ENCODE measurements around the gene SRPK1. TPM values are rescaled to one million over a fixed set of nuclear protein-coding genes. Genes with fewer than 3 reads are reported as not detected.

SRPK1 gene
- total and polyA plus RNA-seq, 10 of the 15 experiments (the other 5 are each of a cell fraction or from before 2014, with no cell fraction given), result 47.4 to 112 (median 85.8) TPM

DNA sequence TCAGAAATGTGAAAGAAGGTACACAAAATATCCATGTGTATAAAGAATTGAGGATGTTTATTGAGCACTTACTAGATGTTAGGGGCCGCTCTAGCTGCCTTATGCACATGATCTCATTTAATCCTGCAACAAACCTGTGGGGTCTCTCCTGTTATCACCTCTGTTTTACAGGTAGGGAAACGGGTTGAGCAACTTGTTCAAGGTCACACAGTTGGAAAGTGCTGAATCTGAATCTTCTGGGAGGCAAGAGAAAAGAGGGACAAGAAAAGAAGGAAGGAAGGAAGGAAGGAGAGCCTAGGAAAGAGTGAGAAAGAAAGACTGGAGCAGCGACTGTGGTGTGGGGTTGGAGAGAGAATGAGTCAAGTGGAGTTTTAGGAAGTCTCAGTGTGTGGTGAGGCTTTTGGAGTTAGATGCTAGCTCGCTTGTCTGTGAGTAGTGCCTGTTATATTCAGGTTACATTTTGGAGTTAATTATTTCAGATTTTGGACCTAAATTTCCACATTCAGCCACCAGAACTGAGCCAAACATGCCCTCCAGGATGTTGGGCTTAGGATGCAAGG, 132.4 kb downstream of the SRPK1 start:
- no peaks in the 10 kb centered on the region for H3K79me2 ChIP-seq (ENCODE audit: control insufficient read depth, insufficient read depth, low read length)
- ChIA-PET SMC1A (ENCODE audit: uncharacterized antibody, unreplicated experiment) (no interaction called here), RAD21 (ENCODE audit: unreplicated experiment) (no interaction called here), POLR2A (no interaction called here), CTCF (no interaction called here)
- no peaks in the 10 kb centered on the region for H4K20me1 ChIP-seq (ENCODE audit: control insufficient read depth, insufficient read depth)
- no peaks in the 10 kb centered on the region for H3K36me3 ChIP-seq (ENCODE audit: control insufficient read depth in 2 of 2, insufficient read depth in 2 of 2, low read length in 1 of 2)
- no peaks in the 10 kb centered on the region for H3K4me1 ChIP-seq (ENCODE audit: control insufficient read depth, insufficient read depth, low read length)
- no peak overlapping the region for H3K4me2 ChIP-seq (ENCODE audit: control insufficient read depth, insufficient read depth)
- intact Hi-C loops (cut with micrococcal nuclease; ENCODE audit: unreplicated experiment), result no loop called here
- in situ Hi-C loops (cut with MboI), result no loop called here
- no peak overlapping the region for H2AFZ ChIP-seq (ENCODE audit: control insufficient read depth, low read depth, low read length)
- no peak overlapping the region for H3K4me3 ChIP-seq
- ATAC-seq, result no peak
- H3K9ac ChIP-seq (ENCODE audit: control insufficient read depth, insufficient read depth, low read length), result no peak overlapping the region
- H3K27me3 ChIP-seq (replicated peaks in 1 of 2; ENCODE audit: control insufficient read depth in 2 of 2, insufficient read depth in 2 of 2, low read length in 1 of 2), result peaks cover 1 to 4% of the 10 kb centered on the region in 2 experiments
- WGBS (ENCODE audit: insufficient coverage, insufficient replicate concordance, low lambda C conversion rate, missing lambda C conversion rate), result 8% methylated on average over 4 of the region's 4 CpGs
- no TSS peak for BruUV-seq (replicated peaks)
- H3K9me3 ChIP-seq (replicated peaks; ENCODE audit: control insufficient read depth, insufficient read depth, low read length), result no peaks in the 10 kb centered on the region
- TF ChIP-seq GATAD2B (conservative IDR thresholded peaks at IDR 0.05; ENCODE audit: low read depth) (no peak), SUPT20H (IDR thresholded peaks at IDR 0.05; ENCODE audit: borderline replicate concordance, control insufficient read depth, low read depth, low read length) (no peak), KDM1A (IDR thresholded peaks at IDR 0.05; ENCODE audit: borderline replicate concordance) (no peak)
- TF ChIP-seq, protein P1, sequence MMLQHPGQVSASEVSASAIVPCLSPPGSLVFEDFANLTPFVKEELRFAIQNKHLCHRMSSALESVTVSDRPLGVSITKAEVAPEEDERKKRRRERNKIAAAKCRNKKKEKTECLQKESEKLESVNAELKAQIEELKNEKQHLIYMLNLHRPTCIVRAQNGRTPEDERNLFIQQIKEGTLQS (IDR thresholded peaks at IDR 0.05; ENCODE audit: borderline replicate concordance, extremely low read depth, low read depth, low read length), result no peak
- TF ChIP-seq, protein P2, sequence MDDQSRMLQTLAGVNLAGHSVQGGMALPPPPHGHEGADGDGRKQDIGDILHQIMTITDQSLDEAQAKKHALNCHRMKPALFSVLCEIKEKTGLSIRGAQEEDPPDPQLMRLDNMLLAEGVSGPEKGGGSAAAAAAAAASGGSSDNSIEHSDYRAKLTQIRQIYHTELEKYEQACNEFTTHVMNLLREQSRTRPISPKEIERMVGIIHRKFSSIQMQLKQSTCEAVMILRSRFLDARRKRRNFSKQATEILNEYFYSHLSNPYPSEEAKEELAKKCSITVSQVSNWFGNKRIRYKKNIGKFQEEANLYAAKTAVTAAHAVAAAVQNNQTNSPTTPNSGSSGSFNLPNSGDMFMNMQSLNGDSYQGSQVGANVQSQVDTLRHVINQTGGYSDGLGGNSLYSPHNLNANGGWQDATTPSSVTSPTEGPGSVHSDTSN (IDR thresholded peaks at IDR 0.05; ENCODE audit: insufficient replicate concordance, low read depth, low read length), result no peak
- TF ChIP-seq, protein P3, sequence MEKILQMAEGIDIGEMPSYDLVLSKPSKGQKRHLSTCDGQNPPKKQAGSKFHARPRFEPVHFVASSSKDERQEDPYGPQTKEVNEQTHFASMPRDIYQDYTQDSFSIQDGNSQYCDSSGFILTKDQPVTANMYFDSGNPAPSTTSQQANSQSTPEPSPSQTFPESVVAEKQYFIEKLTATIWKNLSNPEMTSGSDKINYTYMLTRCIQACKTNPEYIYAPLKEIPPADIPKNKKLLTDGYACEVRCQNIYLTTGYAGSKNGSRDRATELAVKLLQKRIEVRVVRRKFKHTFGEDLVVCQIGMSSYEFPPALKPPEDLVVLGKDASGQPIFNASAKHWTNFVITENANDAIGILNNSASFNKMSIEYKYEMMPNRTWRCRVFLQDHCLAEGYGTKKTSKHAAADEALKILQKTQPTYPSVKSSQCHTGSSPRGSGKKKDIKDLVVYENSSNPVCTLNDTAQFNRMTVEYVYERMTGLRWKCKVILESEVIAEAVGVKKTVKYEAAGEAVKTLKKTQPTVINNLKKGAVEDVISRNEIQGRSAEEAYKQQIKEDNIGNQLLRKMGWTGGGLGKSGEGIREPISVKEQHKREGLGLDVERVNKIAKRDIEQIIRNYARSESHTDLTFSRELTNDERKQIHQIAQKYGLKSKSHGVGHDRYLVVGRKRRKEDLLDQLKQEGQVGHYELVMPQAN (conservative IDR thresholded peaks at IDR 0.05), result no peak
- H3K27ac ChIP-seq (ENCODE audit: control insufficient read depth, insufficient read depth), result no peak overlapping the region
- FAIRE-seq, result no peak
- DNase-seq (ENCODE audit: low read depth, low spot score), result no peak
